NCI-H2227 treated with DMSO at 0.1 percent for 48 hours (cell line): ENCODE results near the gene TVP23C.
"Not testable (repeated sequence)": the region's sequence is repeated elsewhere in the genome, so short reads cannot be mapped to it uniquely, and the experiment has no call there.

Source experiments
- DNase-seq: peaks from one replicate; lab custom pipeline; 2025; lab: John Stamatoyannopoulos, UW

TVP23C gene

DNA sequence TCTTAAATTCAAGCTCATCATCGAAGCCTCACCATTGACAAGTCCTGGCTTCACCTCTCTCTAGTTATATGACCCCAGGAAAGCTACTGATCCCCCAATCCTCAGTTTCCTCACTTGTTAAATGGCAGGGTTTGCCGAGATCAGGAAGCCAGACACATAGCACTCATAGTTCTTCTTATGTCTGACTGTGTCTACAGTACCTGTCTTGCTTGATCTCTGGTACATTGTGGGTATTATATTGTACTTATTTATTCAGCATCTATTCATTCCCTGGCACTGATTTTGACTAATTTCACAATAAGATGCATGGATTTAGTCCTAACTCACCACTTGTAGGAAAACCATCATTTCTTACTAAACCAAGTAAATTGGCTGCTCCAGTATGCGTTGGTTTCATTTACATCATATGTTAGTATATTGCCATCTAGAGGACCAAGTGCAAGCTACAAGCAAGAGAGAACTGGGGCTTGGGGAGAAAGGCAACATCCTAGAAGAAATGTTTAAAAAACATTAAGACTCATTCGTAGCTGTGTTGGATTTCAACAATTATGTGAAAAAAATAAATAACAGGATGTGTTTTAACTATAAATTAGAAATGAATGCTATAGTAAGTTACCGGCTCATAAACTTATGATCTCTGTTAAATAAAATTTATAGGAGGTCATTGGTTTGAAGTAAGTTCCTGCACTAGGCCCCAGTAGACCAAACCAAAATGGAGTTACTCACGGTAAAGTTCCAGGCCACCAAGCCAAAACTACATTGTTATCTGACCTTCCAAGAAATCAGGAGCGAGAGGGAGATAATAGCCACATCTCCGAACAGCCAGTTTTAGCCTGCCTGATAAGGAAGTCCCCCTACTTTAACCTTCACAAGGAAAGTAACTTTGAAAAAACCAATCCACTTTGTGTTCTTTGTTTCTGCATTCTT is 36.7 kb downstream of the TVP23C start:
- DNase-seq, result not testable (repeated sequence)

DNA sequence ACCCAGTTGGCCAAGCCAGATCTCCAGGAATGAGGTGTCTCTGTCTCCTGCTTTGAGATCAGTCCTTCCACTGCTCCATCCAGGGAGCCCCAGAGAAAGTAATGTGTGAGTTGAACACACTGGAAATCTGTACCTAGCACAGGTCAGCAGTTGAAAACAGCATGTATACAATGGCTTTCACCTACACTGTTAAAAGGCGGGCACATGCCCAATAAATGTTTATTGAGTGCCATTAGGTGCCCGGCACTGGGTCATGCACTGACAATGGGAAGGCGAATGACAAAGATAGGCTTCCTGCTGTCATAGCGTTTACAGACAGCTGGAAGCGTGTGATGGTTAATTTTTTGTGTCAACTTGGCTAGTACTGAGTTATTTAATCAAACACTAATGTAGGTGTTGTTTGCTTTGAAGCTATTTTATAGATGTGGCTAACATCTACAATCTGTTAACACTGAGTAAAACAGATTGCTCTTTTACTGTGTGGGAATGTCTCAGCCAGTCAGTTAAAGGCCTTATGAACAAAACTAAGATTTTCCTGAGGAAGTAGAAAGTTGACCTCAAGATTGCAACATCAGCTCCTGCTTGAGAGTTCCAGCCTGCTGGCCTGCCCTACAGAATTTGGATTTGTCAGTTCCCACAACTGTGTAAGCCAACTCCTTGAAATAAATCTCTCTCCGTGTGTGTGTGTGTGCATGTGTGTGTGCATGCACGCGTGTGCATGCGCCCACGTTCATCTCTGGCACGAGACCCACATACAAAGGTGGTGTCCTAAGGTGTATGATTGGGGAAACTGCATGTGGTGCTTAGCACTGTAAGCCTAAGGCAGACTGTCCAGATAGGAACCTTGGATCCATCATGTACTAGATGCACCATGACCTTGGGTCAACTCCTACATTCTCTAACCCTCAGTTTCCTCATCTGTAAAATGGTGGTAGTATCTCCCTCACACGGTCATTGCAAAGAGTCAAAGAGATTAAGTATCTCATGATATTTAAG is 38.0 kb downstream of the TVP23C start:
- DNase-seq, result not testable (repeated sequence)

DNA sequence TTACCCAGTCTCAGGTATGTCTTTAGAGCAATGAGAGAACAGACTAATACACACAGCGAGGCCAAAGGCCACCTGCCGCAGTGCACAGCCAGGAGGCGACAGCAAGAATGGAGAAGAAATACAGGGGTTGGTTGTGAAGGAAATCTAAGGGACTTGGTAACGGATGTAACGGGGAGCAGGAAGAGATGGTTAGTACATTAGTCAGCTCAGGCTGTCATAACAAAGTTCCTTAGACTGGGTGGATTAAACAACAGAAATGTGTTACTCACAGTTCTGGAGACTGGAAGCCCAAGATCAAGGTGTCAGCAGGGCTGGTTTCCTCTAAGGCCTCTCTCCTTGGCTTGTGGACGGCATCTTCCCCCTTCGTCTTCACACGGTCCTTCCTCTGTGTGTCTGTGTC is 47.1 kb downstream of the TVP23C start:
- no peak for DNase-seq

DNA sequence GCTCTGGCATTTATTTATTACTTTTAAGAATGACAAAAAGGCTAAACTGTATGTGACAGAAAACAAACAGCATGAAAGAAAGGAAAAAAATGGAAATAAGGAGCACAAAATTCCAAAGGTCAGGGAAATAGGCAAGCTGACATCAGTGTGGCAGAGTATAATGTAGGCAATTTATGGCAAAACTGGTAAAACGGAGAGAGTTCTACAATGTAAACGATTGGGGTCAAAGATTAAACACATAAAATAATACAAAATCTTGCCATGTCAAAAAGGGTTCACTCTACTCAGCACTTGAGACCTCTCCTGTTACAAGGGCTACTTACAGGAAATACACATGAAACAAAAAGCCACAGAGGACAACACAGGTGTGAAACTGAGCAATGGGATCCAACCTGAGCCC is 48.8 kb downstream of the TVP23C start:
- no peak for DNase-seq

DNA sequence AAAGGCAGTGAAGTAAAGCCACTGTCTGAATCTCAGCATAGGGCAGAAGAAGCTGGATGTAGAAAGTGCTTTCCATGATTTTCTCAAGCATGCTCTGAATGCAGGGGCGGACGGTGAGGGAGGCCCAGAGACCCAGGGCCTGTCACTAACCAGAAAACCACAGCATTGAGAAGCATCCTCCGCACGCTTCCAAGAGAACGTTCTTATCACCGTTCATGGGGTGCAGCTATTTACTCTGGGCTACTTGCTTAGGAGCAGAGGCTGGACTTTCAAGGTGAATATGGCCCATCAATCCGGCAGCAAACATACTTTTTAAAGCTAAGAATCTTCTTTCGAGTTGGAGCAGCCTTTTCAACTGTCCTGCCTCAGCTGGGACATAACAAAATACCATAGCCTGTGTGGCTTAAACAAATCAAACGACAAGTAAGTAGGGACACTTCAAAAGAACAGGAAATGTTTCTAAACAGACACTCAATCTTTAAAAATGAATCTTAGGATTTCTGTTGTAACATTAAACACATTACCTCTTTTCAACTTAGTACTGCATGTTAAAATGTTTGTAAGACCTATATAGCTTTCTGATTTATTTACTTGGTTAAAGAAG is 49.3 kb downstream of the TVP23C start:
- DNase-seq, result no peak

DNA sequence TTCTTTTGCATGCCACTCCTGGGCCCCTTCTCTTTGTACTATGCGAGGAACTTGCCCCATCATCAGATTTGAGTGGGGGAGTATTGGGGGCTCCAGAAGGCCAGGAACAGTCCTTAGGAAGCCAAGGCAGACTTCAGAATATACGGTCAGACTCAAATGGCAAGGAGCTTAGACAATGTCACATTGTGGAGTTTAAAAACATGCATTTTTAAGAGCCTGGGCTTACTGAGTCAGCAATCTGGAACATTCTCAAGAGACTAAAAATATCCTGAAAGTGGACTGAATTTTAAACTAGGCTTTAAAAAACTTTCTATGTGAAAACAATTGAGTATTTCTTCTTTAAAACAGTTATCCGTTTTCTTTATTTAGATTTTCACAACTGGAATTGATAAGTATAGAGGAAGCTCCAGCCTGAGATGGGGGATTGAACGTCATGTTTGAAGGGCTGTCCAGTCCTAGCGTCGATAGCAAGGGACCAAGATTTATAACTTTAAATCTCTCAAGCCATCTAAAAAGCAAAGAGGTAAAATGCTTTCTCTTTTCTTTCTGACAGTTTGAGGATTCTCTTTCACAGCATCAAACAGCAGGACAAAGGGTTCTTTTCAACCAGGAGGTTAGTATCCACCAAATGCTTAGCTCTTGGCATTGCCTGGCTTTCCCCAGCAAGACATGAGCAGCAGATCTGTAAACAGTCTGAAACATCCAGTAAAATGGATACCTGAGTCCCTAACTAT is 50.1 kb downstream of the TVP23C start:
- no peak for DNase-seq

DNA sequence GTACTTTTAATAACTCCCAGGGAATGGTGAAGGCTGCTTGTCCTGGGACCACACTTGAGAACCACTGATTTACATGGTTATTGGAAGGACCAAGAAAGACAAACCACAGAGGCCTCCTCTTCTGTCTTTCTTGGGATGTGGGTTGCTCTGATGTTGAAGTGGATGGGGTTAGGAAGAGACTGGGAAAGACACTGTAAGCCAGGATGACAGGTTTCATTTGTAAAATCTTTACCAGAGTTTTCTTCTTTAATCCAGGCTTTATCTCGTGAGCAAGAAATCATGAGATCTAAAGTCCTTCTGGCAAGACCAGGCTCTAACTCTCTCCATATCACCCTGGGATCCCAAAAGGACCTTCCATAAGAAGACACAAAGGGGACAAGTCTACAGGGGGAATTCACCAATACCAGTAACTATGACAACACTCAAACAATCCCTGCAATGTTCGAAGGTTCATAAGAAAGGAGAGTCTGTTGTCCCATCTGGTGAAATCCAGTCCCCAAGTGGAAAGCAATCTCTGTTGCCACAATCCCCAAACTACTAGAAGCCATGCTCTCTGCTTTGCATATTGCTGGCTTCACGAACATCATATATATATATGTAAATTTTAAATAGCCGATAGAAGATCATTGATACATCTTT is 51.1 kb downstream of the TVP23C start:
- no peak for DNase-seq

DNA sequence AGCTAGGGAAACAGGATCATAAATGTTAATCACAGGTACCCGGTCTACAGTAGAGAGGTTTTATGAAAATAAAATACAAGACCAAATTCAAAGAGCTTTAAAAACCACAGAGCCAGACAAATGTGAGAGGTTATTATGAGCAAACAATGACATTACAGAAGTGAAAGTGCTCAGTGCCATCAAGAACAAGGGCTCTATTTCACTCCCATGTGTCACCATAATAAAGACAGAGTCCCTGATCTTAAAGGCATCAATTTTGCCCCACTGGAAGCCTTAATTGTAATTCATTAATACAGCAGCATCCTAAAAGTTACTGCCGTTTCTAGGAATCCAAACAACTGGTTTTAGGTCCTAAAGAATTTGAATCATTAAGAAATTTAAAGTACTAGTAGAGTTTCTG is 52.1 kb downstream of the TVP23C start:
- no peak for DNase-seq

DNA sequence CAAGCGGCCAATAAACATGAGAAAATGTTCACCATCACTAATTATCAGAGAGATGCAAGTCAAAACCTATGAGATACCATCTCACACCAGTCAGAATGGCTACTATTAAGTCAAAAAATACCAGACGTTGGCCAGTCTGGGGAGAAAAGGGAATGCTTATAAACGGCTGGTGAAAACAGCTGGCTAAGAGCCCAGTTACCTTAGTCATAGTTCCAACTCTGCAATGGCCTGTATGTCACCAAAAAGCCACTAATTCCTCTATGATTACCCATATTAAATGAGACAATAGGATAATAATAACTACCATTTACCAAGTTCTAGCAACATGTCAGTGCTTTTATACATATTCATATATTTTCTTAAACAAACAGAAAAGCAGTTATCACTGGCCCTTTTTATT is 52.9 kb downstream of the TVP23C start:
- no peak for DNase-seq

DNA sequence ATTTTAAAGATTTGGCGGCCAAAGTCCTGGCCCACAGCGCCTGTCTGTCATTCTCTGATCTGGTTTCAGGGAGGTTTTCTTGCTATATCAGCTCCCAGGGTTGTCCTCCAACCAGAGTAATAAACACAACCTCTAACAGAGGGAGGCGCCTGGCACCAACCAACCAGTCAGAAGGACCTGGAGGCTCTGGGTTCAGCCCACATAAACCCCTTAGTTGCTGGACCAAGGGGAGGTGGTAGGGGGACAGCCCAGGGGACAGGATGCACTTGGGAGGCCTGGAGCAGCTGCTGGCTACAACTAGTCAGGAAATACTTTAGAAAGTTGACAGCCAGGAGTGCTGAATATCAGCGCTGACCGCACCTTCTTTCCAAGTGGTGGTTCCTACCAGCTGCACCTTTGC is 54.2 kb downstream of the TVP23C start:
- DNase-seq, result no peak

DNA sequence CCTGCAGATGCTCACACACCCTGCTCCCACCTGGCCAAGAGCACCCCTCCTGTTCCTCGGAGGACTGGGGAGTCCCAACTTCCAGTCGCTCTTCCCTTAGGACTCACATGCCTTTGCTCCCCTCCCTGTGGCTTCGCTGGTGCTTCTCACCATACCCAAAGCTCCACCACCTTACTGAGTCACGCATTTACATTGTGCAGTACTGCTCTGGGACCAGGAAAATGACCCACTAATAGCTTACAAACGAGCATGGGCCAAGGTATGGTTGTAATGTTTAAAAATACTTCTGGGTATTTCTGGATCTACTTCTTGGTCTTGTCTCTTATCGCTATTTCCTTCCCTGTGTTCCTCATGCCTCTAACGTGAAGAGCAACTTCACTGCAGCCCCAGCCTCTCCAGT is 54.8 kb downstream of the TVP23C start:
- DNase-seq, result no peak

DNA sequence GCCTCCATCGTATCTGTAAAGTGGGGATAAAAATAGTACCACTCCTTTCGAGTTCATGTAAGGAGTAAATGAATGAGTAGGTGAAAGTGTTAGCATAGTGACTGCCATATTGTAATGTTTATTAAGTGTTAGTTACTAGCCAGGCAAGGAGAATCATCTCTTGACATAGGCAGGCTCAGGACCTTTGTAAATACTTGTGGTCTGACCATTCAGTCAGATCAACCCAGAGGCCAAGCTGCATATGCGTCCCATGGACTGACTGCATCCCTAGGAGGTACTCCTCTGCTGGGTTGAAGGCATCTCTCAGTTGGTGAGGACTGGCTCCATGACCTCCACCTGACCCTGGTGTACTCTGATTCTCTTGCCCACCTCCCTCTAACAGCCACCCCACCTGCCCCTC is 55.4 kb downstream of the TVP23C start:
- DNase-seq, result no peak

DNA sequence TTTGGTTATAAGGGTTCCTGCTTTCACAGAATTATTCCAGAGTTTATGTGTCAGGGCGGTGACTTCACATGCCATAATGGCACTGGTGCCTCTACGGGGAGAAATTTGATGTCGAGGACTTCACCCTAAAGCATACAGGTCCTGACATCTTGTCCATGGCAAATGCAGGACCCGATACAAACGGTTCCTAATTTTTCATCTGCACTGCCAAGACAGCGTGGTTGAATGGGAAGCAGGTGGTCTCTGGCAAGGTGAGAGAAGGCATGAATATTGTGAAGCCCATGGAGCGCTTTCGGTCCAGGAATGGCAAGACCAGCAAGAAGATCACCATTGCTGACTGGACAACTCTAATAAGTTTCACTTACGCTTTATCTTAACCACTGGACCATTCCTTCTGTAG is 56.3 kb downstream of the TVP23C start:
- no peak for DNase-seq

DNA sequence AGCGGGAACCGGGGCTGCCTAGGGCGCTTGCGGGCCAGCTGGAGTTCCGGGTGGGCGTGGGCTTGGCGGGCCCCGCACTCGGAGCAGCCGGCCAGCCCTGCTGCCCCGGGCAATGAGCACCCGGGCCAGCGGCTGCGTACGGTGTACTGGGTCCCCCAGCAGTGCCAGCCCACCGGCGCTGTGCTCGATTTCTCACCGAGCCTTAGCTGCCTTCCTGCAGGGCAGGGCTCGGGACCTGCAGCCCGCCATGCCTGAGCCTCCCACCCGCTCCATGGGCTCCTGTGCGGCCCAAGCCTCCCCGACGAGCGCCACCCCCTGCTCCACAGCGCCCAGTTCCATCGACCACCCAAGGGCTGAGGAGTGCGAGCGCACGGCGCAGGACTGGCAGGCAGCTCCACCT is 57.6 kb downstream of the TVP23C start:
- not testable (repeated sequence) for DNase-seq

DNA sequence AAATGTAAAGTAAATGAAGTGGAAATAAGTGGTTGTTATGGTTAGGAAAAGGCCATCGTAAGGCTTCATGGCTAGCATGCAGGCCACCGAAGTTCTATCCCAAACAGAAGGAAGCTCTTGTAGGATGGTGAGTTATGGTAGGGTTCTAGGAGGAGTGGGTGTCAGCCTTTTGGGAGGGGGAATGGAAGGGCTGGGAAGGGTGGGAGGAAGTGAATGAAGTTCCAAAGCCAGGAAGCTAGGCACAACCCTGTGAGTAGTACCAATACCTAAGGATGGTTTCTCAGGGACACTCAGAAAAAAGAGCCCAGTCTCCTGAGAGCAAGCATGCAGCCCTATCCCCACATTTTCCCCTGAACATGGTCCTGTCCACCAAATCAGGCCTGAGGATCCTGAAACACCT is 59.6 kb downstream of the TVP23C start:
- DNase-seq, result no peak

DNA sequence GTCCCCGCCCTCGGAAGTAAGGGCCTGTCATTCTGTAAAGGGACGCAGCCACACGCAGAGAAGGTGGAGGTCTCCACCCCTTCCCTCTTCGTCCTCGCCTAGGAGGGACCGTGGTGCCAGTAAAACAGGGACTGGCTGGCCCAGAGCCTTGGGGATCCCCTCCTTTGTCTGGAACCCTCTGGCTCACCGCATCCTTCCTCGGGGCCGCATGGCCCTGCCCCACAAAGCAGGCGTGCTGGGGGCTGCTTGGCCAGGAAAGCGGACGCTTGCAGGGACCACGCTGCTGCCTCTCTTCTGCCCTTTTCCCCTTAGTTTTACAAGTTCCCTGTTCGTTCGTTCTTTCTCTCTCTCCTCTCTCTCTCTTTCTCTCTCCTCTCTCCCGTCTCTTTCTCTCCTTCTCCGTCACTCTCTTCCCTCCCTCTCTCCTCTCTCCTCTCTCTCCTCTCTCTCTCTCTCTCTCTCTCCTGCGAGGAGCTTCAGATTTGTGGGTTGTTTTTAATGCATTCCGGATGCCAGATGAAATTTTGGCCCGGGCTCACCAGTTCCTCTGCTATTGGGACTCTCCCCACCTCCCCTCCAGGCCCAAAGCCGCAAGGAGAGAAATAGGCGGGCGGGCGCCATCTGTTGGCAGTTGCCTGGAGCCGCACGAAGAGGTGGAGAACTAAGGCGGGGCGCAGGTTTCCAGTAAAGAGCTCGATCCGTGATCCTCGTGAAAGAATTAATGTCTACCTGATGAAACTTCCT is 60.7 kb downstream of the TVP23C start:
- no peak for DNase-seq

DNA sequence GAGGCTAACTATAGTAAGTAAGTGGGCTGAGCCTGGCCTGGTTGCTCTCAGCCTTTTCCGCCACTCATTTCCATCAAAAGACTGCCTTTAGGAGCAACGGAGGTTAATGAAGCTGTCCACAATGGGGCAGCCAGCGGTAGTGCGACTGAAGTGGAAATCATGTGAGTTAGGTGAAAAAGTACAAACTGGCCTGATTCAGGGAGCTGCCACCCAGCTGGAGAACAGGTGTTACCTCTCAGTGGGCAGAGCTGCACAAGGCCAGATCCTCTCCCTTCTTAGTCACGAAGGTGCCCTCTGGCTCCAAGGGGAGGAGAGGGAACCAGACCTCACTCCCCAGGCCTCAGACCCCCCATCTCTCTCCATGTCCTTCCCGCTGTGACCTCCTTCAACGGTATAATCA is 61.5 kb downstream of the TVP23C start:
- no peak for DNase-seq

DNA sequence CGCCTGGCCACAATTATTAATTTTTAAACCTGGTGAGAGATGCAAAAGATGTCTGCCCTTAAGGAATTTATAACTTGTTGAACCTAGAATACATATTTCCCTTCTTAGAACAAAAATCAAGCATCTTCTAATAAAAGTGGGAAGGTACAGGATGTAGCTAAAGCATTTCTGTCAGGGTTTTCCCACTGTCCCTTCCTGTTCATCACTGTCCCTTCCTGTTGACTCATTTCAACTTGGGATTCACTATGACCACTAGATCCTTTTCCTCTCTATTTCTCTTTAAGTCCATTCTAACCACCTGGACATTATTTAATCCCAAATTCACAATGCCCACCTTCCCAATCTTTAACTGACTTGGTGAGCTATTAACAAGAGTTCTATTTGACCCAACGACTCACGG is 62.0 kb downstream of the TVP23C start:
- DNase-seq, result no peak

DNA sequence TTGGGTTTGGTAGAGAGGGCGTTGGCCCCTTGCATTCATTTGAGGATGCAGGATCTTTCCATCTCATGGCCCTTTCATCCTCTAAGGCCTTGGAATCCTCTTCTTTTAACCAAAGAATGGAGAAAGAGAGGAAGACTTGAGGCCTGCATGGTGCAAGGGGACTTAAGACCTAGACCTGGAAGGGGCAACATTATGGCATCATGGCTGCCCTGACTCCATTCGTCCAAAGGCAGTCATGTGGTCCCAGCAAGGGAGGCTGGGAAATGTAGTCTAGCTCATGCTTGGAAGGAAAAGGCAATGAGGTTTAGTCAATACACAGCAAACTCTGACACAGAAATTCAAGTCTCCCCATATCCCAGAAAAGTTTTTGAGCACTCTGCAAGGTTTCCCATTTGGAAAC is 65.2 kb downstream of the TVP23C start:
- no peak for DNase-seq
